ENCODE measurements around the gene MAST4.

The MAST4 gene

DNA sequence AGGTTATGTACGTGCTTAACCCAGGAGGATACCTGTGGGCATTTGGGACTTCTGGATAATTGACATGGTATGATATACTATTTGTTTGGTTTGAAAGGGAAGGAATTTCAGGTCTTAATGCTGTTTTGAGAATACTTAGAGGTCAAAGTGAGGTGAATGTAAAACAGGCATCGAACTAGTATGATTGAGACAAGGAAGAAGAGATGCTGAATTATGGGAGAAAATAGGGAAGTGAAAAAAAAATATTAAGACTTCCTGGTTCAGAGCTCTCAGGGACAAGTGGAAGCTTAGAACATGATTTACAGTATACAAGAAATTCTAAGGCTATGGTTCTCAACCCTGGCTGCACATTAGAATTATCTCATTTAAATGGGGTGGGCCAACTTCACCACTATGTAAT, 485.1 kb downstream of the MAST4 start:
- H3K79me2 ChIP-seq = peaks cover 2% of the 10 kb centered on the region
- H3K9me3 ChIP-seq (ENCODE audit: control insufficient read depth, low read length) = no peaks in the 10 kb centered on the region
- no peak overlapping the region for H2AFZ ChIP-seq
- no peak overlapping the region for H3K4me2 ChIP-seq (ENCODE audit: low read length)
- peaks cover 13% of the 10 kb centered on the region for H3K4me1 ChIP-seq
- H3K9ac ChIP-seq = no peak overlapping the region
- TF ChIP-seq, protein P1, sequence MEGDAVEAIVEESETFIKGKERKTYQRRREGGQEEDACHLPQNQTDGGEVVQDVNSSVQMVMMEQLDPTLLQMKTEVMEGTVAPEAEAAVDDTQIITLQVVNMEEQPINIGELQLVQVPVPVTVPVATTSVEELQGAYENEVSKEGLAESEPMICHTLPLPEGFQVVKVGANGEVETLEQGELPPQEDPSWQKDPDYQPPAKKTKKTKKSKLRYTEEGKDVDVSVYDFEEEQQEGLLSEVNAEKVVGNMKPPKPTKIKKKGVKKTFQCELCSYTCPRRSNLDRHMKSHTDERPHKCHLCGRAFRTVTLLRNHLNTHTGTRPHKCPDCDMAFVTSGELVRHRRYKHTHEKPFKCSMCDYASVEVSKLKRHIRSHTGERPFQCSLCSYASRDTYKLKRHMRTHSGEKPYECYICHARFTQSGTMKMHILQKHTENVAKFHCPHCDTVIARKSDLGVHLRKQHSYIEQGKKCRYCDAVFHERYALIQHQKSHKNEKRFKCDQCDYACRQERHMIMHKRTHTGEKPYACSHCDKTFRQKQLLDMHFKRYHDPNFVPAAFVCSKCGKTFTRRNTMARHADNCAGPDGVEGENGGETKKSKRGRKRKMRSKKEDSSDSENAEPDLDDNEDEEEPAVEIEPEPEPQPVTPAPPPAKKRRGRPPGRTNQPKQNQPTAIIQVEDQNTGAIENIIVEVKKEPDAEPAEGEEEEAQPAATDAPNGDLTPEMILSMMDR (IDR thresholded peaks at IDR 0.05) = no peak
- no peaks in the 10 kb centered on the region for H3K27me3 ChIP-seq (ENCODE audit: control insufficient read depth, insufficient read depth, low read length)
- H3K4me3 ChIP-seq (ENCODE audit: low read depth, low read length) = no peak overlapping the region
- H3K36me3 ChIP-seq (ENCODE audit: control insufficient read depth, insufficient read depth, low read length) = no peaks in the 10 kb centered on the region
- H3K27ac ChIP-seq = no peak overlapping the region

- no peak overlapping the region for H3K27ac ChIP-seq
- TF ChIP-seq, protein P1 (IDR thresholded peaks at IDR 0.05) = no peak
- H3K4me2 ChIP-seq (ENCODE audit: low read length) = no peak overlapping the region
Measured at GRCh38 chr5:67082941-67083340, 486.7 kb downstream of the MAST4 start.

GRCh38 chr5:67085616-67086015, 489.4 kb downstream of the MAST4 start:
- TF ChIP-seq, protein P1 (IDR thresholded peaks at IDR 0.05) = no peak
- Histone ChIP-seq H3K79me2 (peaks cover 5% of the 10 kb centered on the region), H2AFZ (no peak overlapping the region), H3K4me3 (ENCODE audit: low read depth, low read length) (no peak overlapping the region), H3K9me3 (ENCODE audit: control insufficient read depth, low read length) (no peaks in the 10 kb centered on the region), H3K9ac (no peak overlapping the region), H3K4me1 (peaks cover 19% of the 10 kb centered on the region), H3K4me2 (ENCODE audit: low read length) (no peak overlapping the region), H3K27me3 (ENCODE audit: control insufficient read depth, insufficient read depth, low read length) (no peaks in the 10 kb centered on the region), H3K27ac (no peak overlapping the region), H3K36me3 (ENCODE audit: control insufficient read depth, insufficient read depth, low read length) (no peaks in the 10 kb centered on the region)

More at GRCh38 chr5:67082941-67083340, 486.7 kb downstream of the MAST4 start:
- Histone ChIP-seq H3K79me2 (peaks cover 2% of the 10 kb centered on the region), H3K27me3 (ENCODE audit: control insufficient read depth, insufficient read depth, low read length) (no peaks in the 10 kb centered on the region), H2AFZ (no peak overlapping the region), H3K36me3 (ENCODE audit: control insufficient read depth, insufficient read depth, low read length) (no peaks in the 10 kb centered on the region), H3K9ac (no peak overlapping the region), H3K9me3 (ENCODE audit: control insufficient read depth, low read length) (no peaks in the 10 kb centered on the region), H3K4me1 (peaks cover 17% of the 10 kb centered on the region), H3K4me3 (ENCODE audit: low read depth, low read length) (no peak overlapping the region)

DNA sequence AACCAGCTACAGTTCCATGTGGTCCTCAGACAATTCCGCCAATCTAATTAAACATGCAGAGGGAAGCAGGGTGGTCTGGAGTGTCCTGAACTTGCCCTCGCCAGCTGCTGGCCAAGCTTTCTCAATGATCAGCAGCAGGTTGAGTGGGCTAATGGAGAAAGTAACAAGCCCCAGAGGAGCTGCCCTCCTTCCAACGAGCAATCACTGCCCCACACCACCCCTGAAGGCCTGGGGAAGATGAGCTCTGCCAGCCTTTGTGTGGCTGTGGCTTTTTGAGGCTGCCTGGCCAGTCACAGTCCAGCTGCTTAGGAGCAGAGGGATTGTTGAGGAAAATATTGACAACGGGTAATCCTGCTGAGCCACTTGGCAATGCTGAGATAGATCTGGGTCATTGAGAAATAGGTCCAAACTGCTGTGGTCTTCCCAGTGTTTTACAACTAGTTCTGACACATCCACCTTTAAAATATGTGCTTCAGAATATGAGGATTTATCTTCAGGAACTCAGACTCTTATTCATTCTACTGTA, 493.1 kb downstream of the MAST4 start:
- H3K4me1 ChIP-seq = peaks cover 19% of the 10 kb centered on the region
- H3K79me2 ChIP-seq = peaks cover 3% of the 10 kb centered on the region
- H3K27ac ChIP-seq = no peak overlapping the region

GRCh38 chr5:67090040-67090439, 493.8 kb downstream of the MAST4 start:
- Histone ChIP-seq H3K27ac (no peak overlapping the region), H3K4me2 (ENCODE audit: low read length) (no peak overlapping the region), H3K9ac (no peak overlapping the region), H3K4me3 (ENCODE audit: low read depth, low read length) (no peak overlapping the region), H3K4me1 (peaks cover 22% of the 10 kb centered on the region), H2AFZ (no peak overlapping the region), H3K79me2 (peaks cover 3% of the 10 kb centered on the region), H3K9me3 (ENCODE audit: control insufficient read depth, low read length) (no peaks in the 10 kb centered on the region), H3K36me3 (ENCODE audit: control insufficient read depth, insufficient read depth, low read length) (no peaks in the 10 kb centered on the region), H3K27me3 (ENCODE audit: control insufficient read depth, insufficient read depth, low read length) (no peaks in the 10 kb centered on the region)
- TF ChIP-seq, protein P1 (IDR thresholded peaks at IDR 0.05) = no peak

More for the DNA sequence above, 493.1 kb downstream of the MAST4 start:
- no peak overlapping the region for H3K4me2 ChIP-seq (ENCODE audit: low read length)
- no peak overlapping the region for H3K9ac ChIP-seq
- no peaks in the 10 kb centered on the region for H3K27me3 ChIP-seq (ENCODE audit: control insufficient read depth, insufficient read depth, low read length)
- H3K9me3 ChIP-seq (ENCODE audit: control insufficient read depth, low read length) = no peaks in the 10 kb centered on the region
- no peak overlapping the region for H3K4me3 ChIP-seq (ENCODE audit: low read depth, low read length)
- no peaks in the 10 kb centered on the region for H3K36me3 ChIP-seq (ENCODE audit: control insufficient read depth, insufficient read depth, low read length)
- TF ChIP-seq, protein P1 (IDR thresholded peaks at IDR 0.05) = no peak
- H2AFZ ChIP-seq = no peak overlapping the region
